K562 (cell line): Measurements from ENCODE around the gene ZFP64. TPM values are rescaled to one million over a fixed set of nuclear protein-coding genes. Genes with fewer than 3 reads are reported as not detected.

Experiments used
- polyA plus RNA-seq, 8 experiments: library from polyadenylated mRNA; depleted of rRNA in 4 of 8; stranded (reverse) in 5 of 8; unstranded in 3 of 8; fragments of >200 nt; fragmentation: Nextera tagmentation in 2 of 8; fragmentation: Illumina TruSeq in 1 of 8; extraction: Ambion mirVana in 2 of 8; extraction: Trizol in 1 of 8; gene quantifications; 2 replicates each; pipeline versions ENCODE4 v1.2.1 to v1.2.3, GENCODE V29; 2011 to 2014; ENCODE audit warnings: inconsistent platforms in 1 of 8, missing spikeins in 1 of 8
- total RNA-seq, 7 experiments: library from RNA; depleted of rRNA in 6 of 7; stranded (reverse); fragments of >200 nt in 6 of 7; fragmentation: Illumina TruSeq in 2 of 7; extraction: Trizol in 2 of 7; gene quantifications; 2 replicates each; pipeline versions ENCODE4 v1.2.1 to v1.2.3, GENCODE V29; 2011 to 2021; ENCODE audit warnings: low replicate concordance in 1 of 7
- TF ChIP-seq, protein P1 (sequence below): fragments of 450-650 bp; IDR thresholded peaks from 2 replicates; pipeline ENCODE4 v1.6.1; 2016; ENCODE audit warnings: mild to moderate bottlenecking, moderate library complexity

Gene ZFP64
- total and polyA plus RNA-seq, 9 of the 15 experiments (the other 6 are each of a cell fraction or from before 2014, with no cell fraction given), result 1.4 to 13.4 (median 7.0) TPM

DNA sequence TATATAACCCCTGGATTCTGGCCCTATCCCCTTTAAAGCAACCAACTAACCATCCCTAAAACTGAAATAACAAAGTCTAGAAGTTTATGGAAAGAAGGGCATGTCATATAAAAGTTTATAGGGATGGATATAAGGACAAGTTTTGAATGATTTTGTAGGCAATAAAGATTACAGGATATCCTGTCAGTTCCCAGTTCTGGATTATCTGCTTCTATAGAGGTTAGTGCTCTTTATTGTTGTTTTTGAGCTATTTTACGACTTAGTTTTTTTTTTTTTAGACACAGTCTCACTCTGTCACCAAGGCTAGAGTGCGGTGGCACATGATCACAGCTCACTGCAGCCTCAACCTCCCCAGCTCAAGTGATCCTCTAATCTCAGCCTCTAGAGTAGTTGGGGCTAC is 48.3 kb downstream of the ZFP64 start (continued):
- TF ChIP-seq, protein P1, sequence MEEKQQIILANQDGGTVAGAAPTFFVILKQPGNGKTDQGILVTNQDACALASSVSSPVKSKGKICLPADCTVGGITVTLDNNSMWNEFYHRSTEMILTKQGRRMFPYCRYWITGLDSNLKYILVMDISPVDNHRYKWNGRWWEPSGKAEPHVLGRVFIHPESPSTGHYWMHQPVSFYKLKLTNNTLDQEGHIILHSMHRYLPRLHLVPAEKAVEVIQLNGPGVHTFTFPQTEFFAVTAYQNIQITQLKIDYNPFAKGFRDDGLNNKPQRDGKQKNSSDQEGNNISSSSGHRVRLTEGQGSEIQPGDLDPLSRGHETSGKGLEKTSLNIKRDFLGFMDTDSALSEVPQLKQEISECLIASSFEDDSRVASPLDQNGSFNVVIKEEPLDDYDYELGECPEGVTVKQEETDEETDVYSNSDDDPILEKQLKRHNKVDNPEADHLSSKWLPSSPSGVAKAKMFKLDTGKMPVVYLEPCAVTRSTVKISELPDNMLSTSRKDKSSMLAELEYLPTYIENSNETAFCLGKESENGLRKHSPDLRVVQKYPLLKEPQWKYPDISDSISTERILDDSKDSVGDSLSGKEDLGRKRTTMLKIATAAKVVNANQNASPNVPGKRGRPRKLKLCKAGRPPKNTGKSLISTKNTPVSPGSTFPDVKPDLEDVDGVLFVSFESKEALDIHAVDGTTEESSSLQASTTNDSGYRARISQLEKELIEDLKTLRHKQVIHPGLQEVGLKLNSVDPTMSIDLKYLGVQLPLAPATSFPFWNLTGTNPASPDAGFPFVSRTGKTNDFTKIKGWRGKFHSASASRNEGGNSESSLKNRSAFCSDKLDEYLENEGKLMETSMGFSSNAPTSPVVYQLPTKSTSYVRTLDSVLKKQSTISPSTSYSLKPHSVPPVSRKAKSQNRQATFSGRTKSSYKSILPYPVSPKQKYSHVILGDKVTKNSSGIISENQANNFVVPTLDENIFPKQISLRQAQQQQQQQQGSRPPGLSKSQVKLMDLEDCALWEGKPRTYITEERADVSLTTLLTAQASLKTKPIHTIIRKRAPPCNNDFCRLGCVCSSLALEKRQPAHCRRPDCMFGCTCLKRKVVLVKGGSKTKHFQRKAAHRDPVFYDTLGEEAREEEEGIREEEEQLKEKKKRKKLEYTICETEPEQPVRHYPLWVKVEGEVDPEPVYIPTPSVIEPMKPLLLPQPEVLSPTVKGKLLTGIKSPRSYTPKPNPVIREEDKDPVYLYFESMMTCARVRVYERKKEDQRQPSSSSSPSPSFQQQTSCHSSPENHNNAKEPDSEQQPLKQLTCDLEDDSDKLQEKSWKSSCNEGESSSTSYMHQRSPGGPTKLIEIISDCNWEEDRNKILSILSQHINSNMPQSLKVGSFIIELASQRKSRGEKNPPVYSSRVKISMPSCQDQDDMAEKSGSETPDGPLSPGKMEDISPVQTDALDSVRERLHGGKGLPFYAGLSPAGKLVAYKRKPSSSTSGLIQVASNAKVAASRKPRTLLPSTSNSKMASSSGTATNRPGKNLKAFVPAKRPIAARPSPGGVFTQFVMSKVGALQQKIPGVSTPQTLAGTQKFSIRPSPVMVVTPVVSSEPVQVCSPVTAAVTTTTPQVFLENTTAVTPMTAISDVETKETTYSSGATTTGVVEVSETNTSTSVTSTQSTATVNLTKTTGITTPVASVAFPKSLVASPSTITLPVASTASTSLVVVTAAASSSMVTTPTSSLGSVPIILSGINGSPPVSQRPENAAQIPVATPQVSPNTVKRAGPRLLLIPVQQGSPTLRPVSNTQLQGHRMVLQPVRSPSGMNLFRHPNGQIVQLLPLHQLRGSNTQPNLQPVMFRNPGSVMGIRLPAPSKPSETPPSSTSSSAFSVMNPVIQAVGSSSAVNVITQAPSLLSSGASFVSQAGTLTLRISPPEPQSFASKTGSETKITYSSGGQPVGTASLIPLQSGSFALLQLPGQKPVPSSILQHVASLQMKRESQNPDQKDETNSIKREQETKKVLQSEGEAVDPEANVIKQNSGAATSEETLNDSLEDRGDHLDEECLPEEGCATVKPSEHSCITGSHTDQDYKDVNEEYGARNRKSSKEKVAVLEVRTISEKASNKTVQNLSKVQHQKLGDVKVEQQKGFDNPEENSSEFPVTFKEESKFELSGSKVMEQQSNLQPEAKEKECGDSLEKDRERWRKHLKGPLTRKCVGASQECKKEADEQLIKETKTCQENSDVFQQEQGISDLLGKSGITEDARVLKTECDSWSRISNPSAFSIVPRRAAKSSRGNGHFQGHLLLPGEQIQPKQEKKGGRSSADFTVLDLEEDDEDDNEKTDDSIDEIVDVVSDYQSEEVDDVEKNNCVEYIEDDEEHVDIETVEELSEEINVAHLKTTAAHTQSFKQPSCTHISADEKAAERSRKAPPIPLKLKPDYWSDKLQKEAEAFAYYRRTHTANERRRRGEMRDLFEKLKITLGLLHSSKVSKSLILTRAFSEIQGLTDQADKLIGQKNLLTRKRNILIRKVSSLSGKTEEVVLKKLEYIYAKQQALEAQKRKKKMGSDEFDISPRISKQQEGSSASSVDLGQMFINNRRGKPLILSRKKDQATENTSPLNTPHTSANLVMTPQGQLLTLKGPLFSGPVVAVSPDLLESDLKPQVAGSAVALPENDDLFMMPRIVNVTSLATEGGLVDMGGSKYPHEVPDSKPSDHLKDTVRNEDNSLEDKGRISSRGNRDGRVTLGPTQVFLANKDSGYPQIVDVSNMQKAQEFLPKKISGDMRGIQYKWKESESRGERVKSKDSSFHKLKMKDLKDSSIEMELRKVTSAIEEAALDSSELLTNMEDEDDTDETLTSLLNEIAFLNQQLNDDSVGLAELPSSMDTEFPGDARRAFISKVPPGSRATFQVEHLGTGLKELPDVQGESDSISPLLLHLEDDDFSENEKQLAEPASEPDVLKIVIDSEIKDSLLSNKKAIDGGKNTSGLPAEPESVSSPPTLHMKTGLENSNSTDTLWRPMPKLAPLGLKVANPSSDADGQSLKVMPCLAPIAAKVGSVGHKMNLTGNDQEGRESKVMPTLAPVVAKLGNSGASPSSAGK, result no peak
